ENCODE measurements around the gene AUTS2.
"Not testable (repeated sequence)": the region's sequence is repeated elsewhere in the genome, so short reads cannot be mapped to it uniquely, and the experiment has no call there.

AUTS2 gene

GRCh38 chr7:70632400-70632799 is 1034.1 kb downstream of the AUTS2 start:
- no peak for DNase-seq

- no peak for DNase-seq
These were observed 1035.8 kb downstream of the AUTS2 start for GRCh38 chr7:70634071-70634470.

GRCh38 chr7:70634610-70635068 is 1036.4 kb downstream of the AUTS2 start:
- DNase-seq: no peak

- no peak for DNase-seq
These were observed 1037.4 kb downstream of the AUTS2 start for GRCh38 chr7:70635633-70636032.

- DNase-seq: no peak
These were observed 1037.9 kb downstream of the AUTS2 start for GRCh38 chr7:70636169-70636568.

GRCh38 chr7:70637726-70638125 is 1039.5 kb downstream of the AUTS2 start:
- no peak for DNase-seq

- DNase-seq: no peak
These were observed 1040.2 kb downstream of the AUTS2 start for GRCh38 chr7:70638158-70639107.

- DNase-seq: no peak
These were observed 1042.1 kb downstream of the AUTS2 start for GRCh38 chr7:70640266-70640833.

GRCh38 chr7:70641882-70642281 is 1043.6 kb downstream of the AUTS2 start:
- no peak for DNase-seq

GRCh38 chr7:70645279-70645678 is 1047.0 kb downstream of the AUTS2 start:
- DNase-seq: no peak

- DNase-seq: no peak
These were observed 1047.6 kb downstream of the AUTS2 start for GRCh38 chr7:70645876-70646351.

GRCh38 chr7:70646536-70647248 is 1048.4 kb downstream of the AUTS2 start:
- no peak for DNase-seq

GRCh38 chr7:70647801-70648498 is 1049.7 kb downstream of the AUTS2 start:
- DNase-seq: no peak

- DNase-seq: not testable (repeated sequence)
These were observed 1050.2 kb downstream of the AUTS2 start for GRCh38 chr7:70648499-70648861.

GRCh38 chr7:70649323-70649722 is 1051.0 kb downstream of the AUTS2 start:
- no peak for DNase-seq

- no peak for DNase-seq
These were observed 1055.9 kb downstream of the AUTS2 start for GRCh38 chr7:70654146-70654545.

- no peak for DNase-seq
These were observed 1056.7 kb downstream of the AUTS2 start for GRCh38 chr7:70654979-70655378.

GRCh38 chr7:70655694-70656093 is 1057.4 kb downstream of the AUTS2 start:
- DNase-seq: no peak

GRCh38 chr7:70657571-70657970 is 1059.3 kb downstream of the AUTS2 start:
- no peak for DNase-seq

GRCh38 chr7:70657989-70658632 is 1059.8 kb downstream of the AUTS2 start:
- no peak for DNase-seq

- no peak for DNase-seq
These were observed 1061.0 kb downstream of the AUTS2 start for GRCh38 chr7:70659263-70659662.

GRCh38 chr7:70660154-70660818 is 1062.0 kb downstream of the AUTS2 start:
- DNase-seq: no peak

Data from NCI-H748 treated with DMSO at 0.1 percent for 48 hours (cell line).